Neural cell (in vitro differentiated cells): Measurements from ENCODE around the gene FFAR3. TPM values are rescaled to one million over a fixed set of nuclear protein-coding genes. Genes with fewer than 3 reads are reported as not detected.

ENCODE experiments used
- H2AFZ ChIP-seq: fragments of 200-600, 300-800 bp; sonication (generic), shearing (Covaris generic); 2 replicates; pipeline ENCODE4 v1.6.0; 2014; ENCODE audit warnings: low read depth, mild to moderate bottlenecking, antibody characterized with exemption, low read length, moderate library complexity
- H3F3A ChIP-seq: fragments of 200-600 bp; shearing (Covaris generic); 2 replicates; pipeline ENCODE4 v1.6.1; 2016; ENCODE audit warnings: mild to moderate bottlenecking, moderate library complexity, mixed read lengths, antibody characterized with exemption, low read length; ENCODE audit not compliant: insufficient read depth, poor library complexity, severe bottlenecking
- H3K27ac ChIP-seq: fragments of 200-600, 300-800 bp; sonication (generic), shearing (Covaris generic); 2 replicates; pipeline ENCODE4 v1.5.1; 2014; ENCODE audit warnings: mild to moderate bottlenecking, low read length, moderate library complexity
- H3K27me3 ChIP-seq: fragments of 300-800, 200-600 bp; sonication (generic), shearing (Covaris generic); 2 replicates; pipeline ENCODE4 v1.6.0; 2014; ENCODE audit warnings: mild to moderate bottlenecking, low read depth, low read length, moderate library complexity; ENCODE audit not compliant: insufficient read depth
- H3K36me3 ChIP-seq: fragments of 300-800, 200-600 bp; sonication (generic), shearing (Covaris generic); 2 replicates; pipeline ENCODE4 v1.5.1; 2014; ENCODE audit warnings: mild to moderate bottlenecking, antibody characterized with exemption, low read length, moderate library complexity; ENCODE audit not compliant: insufficient read depth
- H3K4me2 ChIP-seq: fragments of 300-800, 200-600 bp; sonication (generic), shearing (Covaris generic); 2 replicates; pipeline ENCODE4 v1.6.0; 2014; ENCODE audit warnings: mild to moderate bottlenecking, low read length
- H3K4me3 ChIP-seq: fragments of 300-800, 200-600 bp; sonication (generic), shearing (Covaris generic); 2 replicates; pipeline ENCODE4 v1.5.1; 2014; ENCODE audit warnings: mild to moderate bottlenecking, low read length, moderate library complexity
- H3K79me2 ChIP-seq: fragments of 200-600 bp; shearing (Covaris generic); replicated peaks from 2 replicates; pipeline ENCODE4 v1.6.0; 2014; ENCODE audit warnings: mild to moderate bottlenecking, low read length, moderate library complexity; ENCODE audit not compliant: insufficient read depth
- H3K9ac ChIP-seq: fragments of 300-800, 200-600 bp; sonication (generic), shearing (Covaris generic); 2 replicates; pipeline ENCODE4 v1.6.1; 2016; ENCODE audit warnings: mild to moderate bottlenecking, low read length, mixed read lengths
- H3K9me2 ChIP-seq: fragments of 200-600 bp; shearing (Covaris generic); 2 replicates; pipeline ENCODE4 v1.6.1; 2016; ENCODE audit warnings: mild to moderate bottlenecking, low read length, mixed read lengths; ENCODE audit not compliant: insufficient read depth
- H3K9me3 ChIP-seq: fragments of 200-600, 300-800 bp; sonication (generic), shearing (Covaris generic); 2 replicates; pipeline ENCODE4 v1.6.1; 2016; ENCODE audit warnings: mild to moderate bottlenecking, mixed run types, low read length, moderate library complexity, mixed read lengths
- H4K20me1 ChIP-seq: fragments of 200-600 bp; shearing (Covaris generic); 2 replicates; pipeline ENCODE4 v1.6.1; 2016; ENCODE audit warnings: mild to moderate bottlenecking, mixed run types; ENCODE audit not compliant: insufficient read depth
- EP300 ChIP-seq: fragments of 450-650 bp; conservative IDR thresholded peaks from 2 replicates; pipeline ENCODE4 v1.6.1; 2014; ENCODE audit warnings: antibody characterized with exemption, mild to moderate bottlenecking, moderate library complexity; ENCODE audit not compliant: poor library complexity, severe bottlenecking
- EZH2 ChIP-seq: fragments of 200-600, 300-800 bp; shearing (Covaris generic), sonication (generic); IDR thresholded peaks from 2 replicates; pipeline ENCODE4 v1.6.1; 2014; ENCODE audit warnings: antibody characterized with exemption, low read length, borderline replicate concordance, mild to moderate bottlenecking; ENCODE audit not compliant: insufficient read depth, poor library complexity, severe bottlenecking
- MXI1 ChIP-seq: fragments of 450-650 bp; conservative IDR thresholded peaks from 2 replicates; pipeline ENCODE4 v1.6.1; 2014; ENCODE audit warnings: antibody characterized with exemption, mild to moderate bottlenecking; ENCODE audit not compliant: poor library complexity, severe bottlenecking
- POLR2AphosphoS5 ChIP-seq: IDR thresholded peaks from 2 replicates; pipeline ENCODE4 v1.6.1; 2012
- RAD21 ChIP-seq: fragments of 450-650 bp; conservative IDR thresholded peaks from 2 replicates; pipeline ENCODE4 v1.6.1; 2014; ENCODE audit warnings: antibody characterized with exemption, mild to moderate bottlenecking, moderate library complexity
- REST ChIP-seq: IDR thresholded peaks from 2 replicates; pipeline ENCODE4 v1.6.1; 2012; ENCODE audit warnings: borderline replicate concordance
- SMC3 ChIP-seq: fragments of 450-650 bp; conservative IDR thresholded peaks from 2 replicates; pipeline ENCODE4 v1.6.1; 2014; ENCODE audit warnings: antibody characterized with exemption, mild to moderate bottlenecking, moderate library complexity; ENCODE audit not compliant: poor library complexity
- TAF1 ChIP-seq: IDR thresholded peaks from 2 replicates; pipeline ENCODE4 v1.6.1; 2012; ENCODE audit warnings: low read depth
- polyA plus RNA-seq: library from polyadenylated mRNA; depleted of rRNA; stranded (reverse); fragments of >200 nt; gene quantifications from 2 replicates; pipeline ENCODE4 v1.2.3, GENCODE V29; 2014
- TF ChIP-seq, protein P1 (sequence below): fragments of 450-650 bp; IDR thresholded peaks from 2 replicates; pipeline ENCODE4 v1.5.1; 2014; ENCODE audit warnings: antibody characterized with exemption, mild to moderate bottlenecking, moderate library complexity; ENCODE audit not compliant: poor library complexity, severe bottlenecking

Gene FFAR3
- polyA plus RNA-seq, 1 donor from 2014 or later, result not detected

DNA sequence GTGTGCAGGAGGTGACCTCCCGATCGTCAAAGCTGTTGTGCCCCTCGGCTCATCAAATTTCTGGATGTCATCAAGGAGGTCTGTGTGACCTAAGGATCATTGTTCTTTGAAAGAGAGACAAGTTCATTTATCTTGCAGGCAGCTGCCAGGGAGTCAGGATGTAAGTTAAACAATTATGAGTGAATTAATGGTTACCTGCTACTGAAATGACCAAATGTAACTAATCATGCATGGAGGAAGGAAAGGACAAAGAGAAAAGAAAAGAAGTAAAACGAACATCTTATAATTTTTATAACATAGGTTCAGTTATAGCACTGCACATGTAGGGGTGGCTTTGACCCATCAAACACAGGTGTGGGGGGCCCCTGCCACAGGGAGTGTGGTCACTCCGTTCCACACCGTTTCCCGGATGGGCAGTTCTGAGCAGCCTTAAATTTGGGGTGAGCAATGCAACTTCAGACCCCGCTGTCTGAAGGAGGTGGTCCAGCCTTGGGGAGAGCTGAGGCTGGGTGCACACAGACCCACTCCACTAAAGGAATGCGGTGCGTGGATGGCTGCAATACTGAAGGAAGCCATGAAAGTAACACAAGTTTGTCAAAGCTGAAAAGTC is 24.0 kb upstream of the FFAR3 start:
- Histone ChIP-seq H3K27ac (no peak overlapping the region), H3K4me2 (no peak overlapping the region), H3K9me3 (no peaks in the 10 kb centered on the region), H3K9ac (no peak overlapping the region), H3K9me2 (no peaks in the 10 kb centered on the region), H3K27me3 (no peaks in the 10 kb centered on the region), H3K4me3 (no peak overlapping the region), H2AFZ (no peak overlapping the region), H3K36me3 (no peaks in the 10 kb centered on the region), H3K79me2 (no peaks in the 10 kb centered on the region), H4K20me1 (no peaks in the 10 kb centered on the region), H3F3A (no peaks in the 10 kb centered on the region)
- no peak for TF ChIP-seq SMC3
- no peak for TF ChIP-seq REST
- TF ChIP-seq EZH2, result no peak
- TF ChIP-seq TAF1, result no peak
- no peak for TF ChIP-seq EP300
- TF ChIP-seq RAD21, result no peak
- no peak for TF ChIP-seq POLR2AphosphoS5
- TF ChIP-seq, protein P1, sequence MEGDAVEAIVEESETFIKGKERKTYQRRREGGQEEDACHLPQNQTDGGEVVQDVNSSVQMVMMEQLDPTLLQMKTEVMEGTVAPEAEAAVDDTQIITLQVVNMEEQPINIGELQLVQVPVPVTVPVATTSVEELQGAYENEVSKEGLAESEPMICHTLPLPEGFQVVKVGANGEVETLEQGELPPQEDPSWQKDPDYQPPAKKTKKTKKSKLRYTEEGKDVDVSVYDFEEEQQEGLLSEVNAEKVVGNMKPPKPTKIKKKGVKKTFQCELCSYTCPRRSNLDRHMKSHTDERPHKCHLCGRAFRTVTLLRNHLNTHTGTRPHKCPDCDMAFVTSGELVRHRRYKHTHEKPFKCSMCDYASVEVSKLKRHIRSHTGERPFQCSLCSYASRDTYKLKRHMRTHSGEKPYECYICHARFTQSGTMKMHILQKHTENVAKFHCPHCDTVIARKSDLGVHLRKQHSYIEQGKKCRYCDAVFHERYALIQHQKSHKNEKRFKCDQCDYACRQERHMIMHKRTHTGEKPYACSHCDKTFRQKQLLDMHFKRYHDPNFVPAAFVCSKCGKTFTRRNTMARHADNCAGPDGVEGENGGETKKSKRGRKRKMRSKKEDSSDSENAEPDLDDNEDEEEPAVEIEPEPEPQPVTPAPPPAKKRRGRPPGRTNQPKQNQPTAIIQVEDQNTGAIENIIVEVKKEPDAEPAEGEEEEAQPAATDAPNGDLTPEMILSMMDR, result no peak
- no peak for TF ChIP-seq MXI1

GRCh38 chr19:35336166-35336955 is 21.9 kb upstream of the FFAR3 start:
- no peaks in the 10 kb centered on the region for H3F3A ChIP-seq
- no peaks in the 10 kb centered on the region for H4K20me1 ChIP-seq
- H2AFZ ChIP-seq, result no peak overlapping the region
- H3K9me2 ChIP-seq, result no peaks in the 10 kb centered on the region
- no peaks in the 10 kb centered on the region for H3K36me3 ChIP-seq
- no peaks in the 10 kb centered on the region for H3K27me3 ChIP-seq
- TF ChIP-seq REST (no peak), RAD21 (no peak), EP300 (no peak), SMC3 (no peak), TAF1 (no peak), POLR2AphosphoS5 (no peak), MXI1 (no peak), EZH2 (no peak)
- TF ChIP-seq, protein P1, result no peak
- no peak overlapping the region for H3K4me2 ChIP-seq
- no peak overlapping the region for H3K4me3 ChIP-seq
- H3K79me2 ChIP-seq, result no peaks in the 10 kb centered on the region
- no peak overlapping the region for H3K9ac ChIP-seq
- no peak overlapping the region for H3K27ac ChIP-seq
- H3K9me3 ChIP-seq, result no peaks in the 10 kb centered on the region
